ENCODE measurements around the gene PPP1R3F.

The PPP1R3F gene

GRCh38 chrX:49225858-49226257 is 43.7 kb upstream of the PPP1R3F start:
- no peak overlapping the region for H3K27ac ChIP-seq (ENCODE audit: low read length)
- TF ChIP-seq CTCF (IDR thresholded peaks at IDR 0.05; ENCODE audit: borderline replicate concordance, extremely low read depth, low read length, poor library complexity, severe bottlenecking) (no peak), EZH2 (IDR thresholded peaks at IDR 0.05; ENCODE audit: borderline replicate concordance, low read depth, low read length, severe bottlenecking) (no peak)
- no peaks in the 10 kb centered on the region for H3K4me1 ChIP-seq (ENCODE audit: insufficient read depth, low read length)

GRCh38 chrX:49226946-49227345 is 42.6 kb upstream of the PPP1R3F start:
- TF ChIP-seq EZH2 (IDR thresholded peaks at IDR 0.05; ENCODE audit: borderline replicate concordance, low read depth, low read length, severe bottlenecking): no peak
- TF ChIP-seq CTCF (IDR thresholded peaks at IDR 0.05; ENCODE audit: borderline replicate concordance, extremely low read depth, low read length, poor library complexity, severe bottlenecking): no peak
- H3K9me3 ChIP-seq (ENCODE audit: insufficient read depth, low read length, severe bottlenecking): no peaks in the 10 kb centered on the region
- H3K79me2 ChIP-seq (ENCODE audit: insufficient read depth, low read length): no peaks in the 10 kb centered on the region
- no peaks in the 10 kb centered on the region for H3K36me3 ChIP-seq (ENCODE audit: insufficient read depth, low read length)
- no peaks in the 10 kb centered on the region for H3K4me1 ChIP-seq (ENCODE audit: insufficient read depth, low read length)
- no peak overlapping the region for H2AFZ ChIP-seq (ENCODE audit: low read depth, low read length)
- DNase-seq (no peak), ATAC-seq (ENCODE audit: insufficient read depth, low read depth) (no peak)
- no peak overlapping the region for H3K4me3 ChIP-seq (ENCODE audit: low read depth in 1 of 2, low read length in 2 of 2)
- no peak overlapping the region for H3K27ac ChIP-seq (ENCODE audit: low read length)
- no peak overlapping the region for H3K9ac ChIP-seq (ENCODE audit: low read depth, low read length)
- no peaks in the 10 kb centered on the region for H4K20me1 ChIP-seq (ENCODE audit: insufficient read depth, low read length)
- no peaks in the 10 kb centered on the region for H3K27me3 ChIP-seq (ENCODE audit: insufficient read depth, low read length, poor library complexity)
- no peak overlapping the region for H3K4me2 ChIP-seq (ENCODE audit: insufficient read depth, low read length)

More at GRCh38 chrX:49225858-49226257, 43.7 kb upstream of the PPP1R3F start:
- Histone ChIP-seq H3K9ac (ENCODE audit: low read depth, low read length) (no peak overlapping the region), H3K79me2 (ENCODE audit: insufficient read depth, low read length) (no peaks in the 10 kb centered on the region), H3K4me3 (ENCODE audit: low read depth in 1 of 2, low read length in 2 of 2) (no peak overlapping the region), H3K36me3 (ENCODE audit: insufficient read depth, low read length) (no peaks in the 10 kb centered on the region), H3K4me2 (ENCODE audit: insufficient read depth, low read length) (no peak overlapping the region), H3K9me3 (ENCODE audit: insufficient read depth, low read length, severe bottlenecking) (no peaks in the 10 kb centered on the region), H2AFZ (ENCODE audit: low read depth, low read length) (no peak overlapping the region), H3K27me3 (ENCODE audit: insufficient read depth, low read length, poor library complexity) (no peaks in the 10 kb centered on the region), H4K20me1 (ENCODE audit: insufficient read depth, low read length) (no peaks in the 10 kb centered on the region)
- DNase-seq (no peak), ATAC-seq (ENCODE audit: insufficient read depth, low read depth) (no peak)

DNA sequence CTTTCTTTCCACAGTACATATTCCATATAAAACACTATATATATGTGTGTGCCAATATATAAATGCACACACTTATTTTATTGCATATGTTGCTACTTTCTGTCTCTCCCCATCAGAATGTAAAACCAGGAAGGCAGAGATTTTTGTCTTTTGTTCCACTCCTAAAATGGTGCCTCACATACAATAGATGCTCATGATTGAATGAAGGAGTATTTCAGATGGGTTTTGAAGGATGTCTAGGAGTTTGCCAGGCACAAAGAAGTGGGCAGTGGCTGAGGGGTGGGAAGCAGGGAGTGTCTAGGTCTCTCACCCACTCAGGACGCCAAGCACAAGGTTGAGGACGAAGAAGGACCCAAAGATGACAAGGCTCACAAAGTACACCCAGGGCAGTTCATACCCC is 41.9 kb upstream of the PPP1R3F start:
- Histone ChIP-seq H2AFZ (ENCODE audit: low read depth, low read length) (no peak overlapping the region), H3K79me2 (ENCODE audit: insufficient read depth, low read length) (no peaks in the 10 kb centered on the region), H3K9me3 (ENCODE audit: insufficient read depth, low read length, severe bottlenecking) (no peaks in the 10 kb centered on the region), H3K4me1 (ENCODE audit: insufficient read depth, low read length) (no peaks in the 10 kb centered on the region), H3K27me3 (ENCODE audit: insufficient read depth, low read length, poor library complexity) (no peaks in the 10 kb centered on the region), H3K4me2 (ENCODE audit: insufficient read depth, low read length) (no peak overlapping the region), H3K4me3 (ENCODE audit: low read depth in 1 of 2, low read length in 2 of 2) (no peak overlapping the region), H4K20me1 (ENCODE audit: insufficient read depth, low read length) (no peaks in the 10 kb centered on the region), H3K36me3 (ENCODE audit: insufficient read depth, low read length) (no peaks in the 10 kb centered on the region), H3K9ac (ENCODE audit: low read depth, low read length) (no peak overlapping the region), H3K27ac (ENCODE audit: low read length) (no peak overlapping the region)
- no peak for TF ChIP-seq EZH2 (IDR thresholded peaks at IDR 0.05; ENCODE audit: borderline replicate concordance, low read depth, low read length, severe bottlenecking)
- TF ChIP-seq CTCF (IDR thresholded peaks at IDR 0.05; ENCODE audit: borderline replicate concordance, extremely low read depth, low read length, poor library complexity, severe bottlenecking): no peak
- DNase-seq: no peak
- no peak for ATAC-seq (ENCODE audit: insufficient read depth, low read depth)

GRCh38 chrX:49228185-49228584 is 41.4 kb upstream of the PPP1R3F start:
- Histone ChIP-seq H3K27ac (ENCODE audit: low read length) (no peak overlapping the region), H3K9ac (ENCODE audit: low read depth, low read length) (no peak overlapping the region), H2AFZ (ENCODE audit: low read depth, low read length) (no peak overlapping the region), H3K4me1 (ENCODE audit: insufficient read depth, low read length) (no peaks in the 10 kb centered on the region), H4K20me1 (ENCODE audit: insufficient read depth, low read length) (no peaks in the 10 kb centered on the region), H3K4me2 (ENCODE audit: insufficient read depth, low read length) (no peak overlapping the region), H3K9me3 (ENCODE audit: insufficient read depth, low read length, severe bottlenecking) (no peaks in the 10 kb centered on the region), H3K27me3 (ENCODE audit: insufficient read depth, low read length, poor library complexity) (no peaks in the 10 kb centered on the region), H3K36me3 (ENCODE audit: insufficient read depth, low read length) (no peaks in the 10 kb centered on the region), H3K4me3 (ENCODE audit: low read depth in 1 of 2, low read length in 2 of 2) (no peak overlapping the region), H3K79me2 (ENCODE audit: insufficient read depth, low read length) (no peaks in the 10 kb centered on the region)
- DNase-seq (no peak), ATAC-seq (ENCODE audit: insufficient read depth, low read depth) (no peak)
- no peak for TF ChIP-seq CTCF (IDR thresholded peaks at IDR 0.05; ENCODE audit: borderline replicate concordance, extremely low read depth, low read length, poor library complexity, severe bottlenecking)
- no peak for TF ChIP-seq EZH2 (IDR thresholded peaks at IDR 0.05; ENCODE audit: borderline replicate concordance, low read depth, low read length, severe bottlenecking)
